BLaER1 treated with 17β-estradiol and CSF1 and Interleukin-3, amounts not matched to agents 10 nM and 100 nM (cell line): ENCODE results near the gene KCNK10.

Experiments used
- H3K27ac ChIP-seq, 11 experiments: shearing (Covaris generic); formaldehyde crosslinking; 2 replicates each; pipeline ENCODE4 v1.8.1; 2022
- H3K27me3 ChIP-seq, 11 experiments: shearing (Covaris generic); formaldehyde crosslinking; 2 replicates each; pipeline ENCODE4 v1.8.1; 2022
- H3K36me3 ChIP-seq, 11 experiments: shearing (Covaris generic); formaldehyde crosslinking; 2 replicates each; pipeline ENCODE4 v1.8.1; 2022
- H3K4me1 ChIP-seq, 10 experiments: shearing (Covaris generic); formaldehyde crosslinking; 2 replicates each; pipeline ENCODE4 v1.8.1; 2022
- H3K4me2 ChIP-seq, 11 experiments: shearing (Covaris generic); formaldehyde crosslinking; 2 replicates each; pipeline ENCODE4 v1.8.1; 2022
- H3K4me3 ChIP-seq, 10 experiments: shearing (Covaris generic); formaldehyde crosslinking; 2 replicates each; pipeline ENCODE4 v1.8.1; 2022
- H3K9ac ChIP-seq, 11 experiments: shearing (Covaris generic); formaldehyde crosslinking; 2 replicates each; pipeline ENCODE4 v1.8.1; 2022
- H3K9me3 ChIP-seq, 11 experiments: shearing (Covaris generic); formaldehyde crosslinking; replicated peaks in 1 of 11; 2 replicates each; pipeline ENCODE4 v1.8.1; 2022
- H4K20me1 ChIP-seq, 11 experiments: shearing (Covaris generic); formaldehyde crosslinking; 2 replicates each; pipeline ENCODE4 v1.8.1; 2022
- Cebpa-rat ChIP-seq, 11 experiments: shearing (Covaris generic); IDR thresholded peaks; 2 replicates each; pipeline ENCODE4 v1.8.1; 2022

KCNK10 gene

GRCh38 chr14:88348546-88348945 lies 25.5 kb upstream of the KCNK10 start:
- no peak for TF ChIP-seq Cebpa-rat (IDR thresholded peaks at IDR 0.05)
- Histone ChIP-seq H3K27ac (no peak overlapping the region), H3K9ac (no peak overlapping the region), H3K9me3 (no peaks in the 10 kb centered on the region), H3K4me2 (peak overlapping the region in 2 of 11 experiments; percentile 13 to 18; a peak in 1 of 22 replicates), H3K36me3 (no peaks in the 10 kb centered on the region), H3K27me3 (no peaks in the 10 kb centered on the region), H4K20me1 (no peaks in the 10 kb centered on the region), H3K4me1 (peaks cover 0 to 11% (median 0%) of the 10 kb centered on the region in 10 experiments; a peak in 4 of 20 replicates), H3K4me3 (no peak overlapping the region)

- Histone ChIP-seq H3K4me1 (peaks cover 0 to 11% (median 0%) of the 10 kb centered on the region in 10 experiments; a peak in 4 of 20 replicates), H3K9ac (no peak overlapping the region), H3K36me3 (no peaks in the 10 kb centered on the region), H3K27ac (no peak overlapping the region), H3K4me2 (no peak overlapping the region), H3K9me3 (no peaks in the 10 kb centered on the region), H3K4me3 (no peak overlapping the region), H3K27me3 (no peaks in the 10 kb centered on the region), H4K20me1 (no peaks in the 10 kb centered on the region)
- TF ChIP-seq Cebpa-rat (IDR thresholded peaks at IDR 0.05) = no peak
Observed at GRCh38 chr14:88346048-88346639, 23.1 kb upstream of the KCNK10 start.

GRCh38 chr14:88342980-88343379 lies 19.9 kb upstream of the KCNK10 start:
- Histone ChIP-seq H3K9ac (no peak overlapping the region), H3K9me3 (no peaks in the 10 kb centered on the region), H4K20me1 (no peaks in the 10 kb centered on the region), H3K4me2 (no peak overlapping the region), H3K27me3 (no peaks in the 10 kb centered on the region), H3K27ac (no peak overlapping the region), H3K36me3 (no peaks in the 10 kb centered on the region), H3K4me1 (peaks cover 0 to under 1% (median 0%) of the 10 kb centered on the region in 10 experiments; a peak in 1 of 20 replicates), H3K4me3 (no peak overlapping the region)
- TF ChIP-seq Cebpa-rat (IDR thresholded peaks at IDR 0.05) = no peak

GRCh38 chr14:88340357-88340756 lies 17.3 kb upstream of the KCNK10 start:
- Histone ChIP-seq H3K36me3 (no peaks in the 10 kb centered on the region), H3K4me1 (0 out of 20 replicates have a peak, but pooled peaks cover 0 to under 1% (median 0%) of the 10 kb centered on the region in 10 experiments), H3K9ac (no peak overlapping the region), H3K27ac (no peak overlapping the region), H3K4me2 (no peak overlapping the region), H3K4me3 (no peak overlapping the region), H4K20me1 (no peaks in the 10 kb centered on the region), H3K27me3 (no peaks in the 10 kb centered on the region), H3K9me3 (0 out of 22 replicates have a peak, but pooled peaks cover 0 to 5% (median 0%) of the 10 kb centered on the region in 11 experiments)
- TF ChIP-seq Cebpa-rat (IDR thresholded peaks at IDR 0.05) = no peak

GRCh38 chr14:88333036-88333435 lies 10.0 kb upstream of the KCNK10 start:
- H3K27me3 ChIP-seq = peaks cover 3 to 11% (median 10%) of the 10 kb centered on the region in 11 experiments; a peak in 18 of 22 replicates
- H3K27ac ChIP-seq = no peak overlapping the region
- H4K20me1 ChIP-seq = no peaks in the 10 kb centered on the region
- H3K36me3 ChIP-seq = no peaks in the 10 kb centered on the region
- no peak overlapping the region for H3K4me3 ChIP-seq
- H3K9me3 ChIP-seq = peaks cover 0 to 10% (median 0%) of the 10 kb centered on the region in 11 experiments; a peak in 10 of 22 replicates
- peaks cover 0 to 14% (median 6%) of the 10 kb centered on the region in 10 experiments; a peak in 15 of 20 replicates for H3K4me1 ChIP-seq
- no peak for TF ChIP-seq Cebpa-rat (IDR thresholded peaks at IDR 0.05)
- H3K4me2 ChIP-seq = no peak overlapping the region
- H3K9ac ChIP-seq = no peak overlapping the region

GRCh38 chr14:88327497-88327896 lies 4.4 kb upstream of the KCNK10 start:
- no peaks in the 10 kb centered on the region for H3K36me3 ChIP-seq
- H4K20me1 ChIP-seq = no peaks in the 10 kb centered on the region
- no peak overlapping the region for H3K4me3 ChIP-seq
- H3K4me1 ChIP-seq = peaks cover 16 to 32% (median 24%) of the 10 kb centered on the region in 10 experiments; a peak in 19 of 20 replicates
- H3K27me3 ChIP-seq = peaks cover 53 to 62% (median 58%) of the 10 kb centered on the region in 11 experiments
- H3K27ac ChIP-seq = no peak overlapping the region
- TF ChIP-seq Cebpa-rat (IDR thresholded peaks at IDR 0.05) = no peak
- no peak overlapping the region for H3K9ac ChIP-seq
- no peak overlapping the region for H3K4me2 ChIP-seq
- H3K9me3 ChIP-seq = peaks cover 0 to 10% (median 4%) of the 10 kb centered on the region in 11 experiments; a peak in 11 of 22 replicates

- Histone ChIP-seq H3K9me3 (peaks cover 0 to 10% (median 4%) of the 10 kb centered on the region in 11 experiments; a peak in 11 of 22 replicates), H3K36me3 (no peaks in the 10 kb centered on the region), H4K20me1 (no peaks in the 10 kb centered on the region), H3K27ac (no peak overlapping the region), H3K4me1 (peaks cover 19 to 36% (median 28%) of the 10 kb centered on the region in 10 experiments; a peak in 19 of 20 replicates), H3K27me3 (peaks cover 59 to 71% (median 67%) of the 10 kb centered on the region in 11 experiments), H3K4me3 (peak overlapping the region in 4 of 10 experiments; percentile 22 to 31 (median 22); a peak in 4 of 20 replicates), H3K4me2 (peak overlapping the region in 10 of 11 experiments; percentile 19 to 69 (median 38); a peak in 17 of 22 replicates), H3K9ac (no peak overlapping the region)
- TF ChIP-seq Cebpa-rat (IDR thresholded peaks at IDR 0.05) = no peak
Observed at GRCh38 chr14:88326352-88327103, 3.5 kb upstream of the KCNK10 start.

- Histone ChIP-seq H3K27me3 (peaks cover 59 to 77% (median 68%) of the 10 kb centered on the region in 11 experiments), H3K4me2 (peak overlapping the region in 6 of 11 experiments; percentile 33 to 69 (median 56); a peak in 8 of 22 replicates), H3K9ac (no peak overlapping the region), H3K9me3 (peaks cover 0 to 10% (median 4%) of the 10 kb centered on the region in 11 experiments; a peak in 11 of 22 replicates), H3K4me3 (peak overlapping the region in 3 of 10 experiments; percentile 22 to 31 (median 22); a peak in 1 of 20 replicates), H3K4me1 (peaks cover 19 to 34% (median 25%) of the 10 kb centered on the region in 10 experiments; a peak in 19 of 20 replicates), H3K27ac (no peak overlapping the region), H3K36me3 (no peaks in the 10 kb centered on the region), H4K20me1 (0 out of 22 replicates have a peak, but pooled peaks cover 0 to 2% (median 0%) of the 10 kb centered on the region in 11 experiments)
- TF ChIP-seq Cebpa-rat (IDR thresholded peaks at IDR 0.05) = no peak
Observed at GRCh38 chr14:88325883-88326282, 2.8 kb upstream of the KCNK10 start.

GRCh38 chr14:88324930-88325329 lies 1.9 kb upstream of the KCNK10 start:
- 0 out of 22 replicates have a peak, but pooled peaks cover 0 to 4% (median 0%) of the 10 kb centered on the region in 11 experiments for H4K20me1 ChIP-seq
- H3K4me2 ChIP-seq = peak overlapping the region; percentile 88 to 98 (median 93); a peak in 18 of 22 replicates
- H3K36me3 ChIP-seq = no peaks in the 10 kb centered on the region
- H3K9me3 ChIP-seq = peaks cover 0 to 10% (median 4%) of the 10 kb centered on the region in 11 experiments; a peak in 11 of 22 replicates
- no peak for TF ChIP-seq Cebpa-rat (IDR thresholded peaks at IDR 0.05)
- no peak overlapping the region for H3K27ac ChIP-seq
- H3K4me3 ChIP-seq = peak overlapping the region in 3 of 10 experiments; percentile 78 to 84 (median 81); a peak in 4 of 20 replicates
- H3K4me1 ChIP-seq = peaks cover 19 to 34% (median 26%) of the 10 kb centered on the region in 10 experiments; a peak in 19 of 20 replicates
- H3K27me3 ChIP-seq = peaks cover 59 to 77% (median 68%) of the 10 kb centered on the region in 11 experiments
- no peak overlapping the region for H3K9ac ChIP-seq
